Colonic mucosa (tissue), 4 donors: ENCODE data around the gene SCARF1. TPM values are rescaled to one million over a fixed set of nuclear protein-coding genes. Genes with fewer than 3 reads are reported as not detected.

Experiments
- DNase-seq: peaks from one replicate; pipeline ENCODE4 v3.0.0-alpha.2; 2020
- H3K27ac ChIP-seq: fragments of 200-600 bp; one replicate; pipeline ENCODE4 v1.8.0; 2021
- H3K27me3 ChIP-seq: fragments of 200-600 bp; one replicate; pipeline ENCODE4 v1.8.0; 2021
- H3K36me3 ChIP-seq: fragments of 200-600 bp; one replicate; pipeline ENCODE4 v1.8.0; 2021
- H3K4me1 ChIP-seq: fragments of 200-600 bp; one replicate; pipeline ENCODE4 v1.8.0; 2021; ENCODE audit warnings: mild to moderate bottlenecking
- H3K4me3 ChIP-seq: fragments of 200-600 bp; one replicate; pipeline ENCODE4 v1.8.0; 2021
- H3K9ac ChIP-seq, 2 donors: one replicate each; pipeline ENCODE4 v1.7.0; 2013; ENCODE audit warnings: control low read depth in 2 of 2, low read depth in 2 of 2, low read length in 2 of 2
- H3K9me3 ChIP-seq: fragments of 200-600 bp; one replicate; pipeline ENCODE4 v1.8.0; 2021
- CTCF ChIP-seq: fragments of 200-600 bp; IDR thresholded peaks from one replicate; pipeline ENCODE4 v1.8.0; 2022; ENCODE audit warnings: antibody characterized with exemption, mild to moderate bottlenecking
- intact Hi-C: fragments of 100-400 bp; cut with DNase I; formaldehyde crosslinking; loops from one replicate; pipeline ENCODE4 v1.14.1; 2022
- total RNA-seq, 2 donors: library from RNA; stranded (reverse); fragmentation: NEBNext Ultra II Directional in 1 of 2; extraction: Animal tissue kit (Norgen Biotek cat#: 25700) in 1 of 2; gene quantifications; one replicate each; pipeline ENCODE4 v1.2.1, GENCODE V29; 2021
- donor health status: healthy.
- donor health status: DM: no; HTN: no; CAD: no.
- donor health status: DM: no; HTN: no; CAD: no.

SCARF1 gene
- total RNA-seq, 2 donors from 2014 or later: 6.3 to 7.7 TPM

GRCh38 chr17:1620486-1620885, 25.0 kb downstream of the SCARF1 start:
- no peak for DNase-seq
- intact Hi-C loops: no loop called here
- TF ChIP-seq CTCF: no peak
- Histone ChIP-seq H3K9me3 (no peaks in the 10 kb centered on the region), H3K4me1 (peaks cover 7% of the 10 kb centered on the region), H3K36me3 (no peaks in the 10 kb centered on the region), H3K27me3 (no peaks in the 10 kb centered on the region), H3K9ac (no peak overlapping the region), H3K27ac (no peak overlapping the region), H3K4me3 (no peak overlapping the region)

DNA sequence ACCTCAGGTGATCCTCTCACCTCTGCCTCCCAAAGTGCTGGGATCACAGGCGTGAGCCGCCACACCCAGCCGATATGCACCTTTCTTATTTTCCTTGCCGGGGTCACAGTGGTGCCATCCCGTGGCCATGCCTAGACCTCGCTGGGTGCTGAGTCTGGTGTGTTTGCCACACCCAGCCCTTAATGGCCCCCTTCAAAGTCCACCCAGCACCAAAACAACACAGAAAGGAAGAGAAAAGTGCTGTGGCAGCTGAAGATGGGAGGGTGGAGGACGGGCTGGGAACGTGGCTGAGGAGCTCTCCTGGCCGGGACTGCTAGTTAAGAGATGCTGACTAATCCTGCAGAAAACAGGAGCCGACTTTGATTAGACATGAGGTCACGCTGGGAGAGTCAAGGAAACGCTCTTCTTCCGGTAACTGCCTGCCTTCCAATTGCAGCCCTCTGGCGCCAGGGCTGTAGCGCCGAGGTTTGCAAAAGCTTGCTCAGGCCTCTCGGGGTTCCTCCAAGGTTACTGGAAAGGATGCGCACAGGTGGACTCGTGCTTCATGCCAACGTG, 27.8 kb downstream of the SCARF1 start:
- Histone ChIP-seq H3K36me3 (no peaks in the 10 kb centered on the region), H3K4me1 (peaks cover 7% of the 10 kb centered on the region), H3K4me3 (no peak overlapping the region), H3K27me3 (no peaks in the 10 kb centered on the region), H3K27ac (peak overlapping the region; percentile 83), H3K9ac (peak overlapping the region in 1 of 2 donors; percentile 23), H3K9me3 (no peaks in the 10 kb centered on the region)
- DNase-seq: peak; percentile 85
- TF ChIP-seq CTCF: no peak
- intact Hi-C loops: no loop called here

- DNase-seq: no peak
- Histone ChIP-seq H3K27ac (no peak overlapping the region), H3K4me3 (no peak overlapping the region), H3K4me1 (peaks cover 7% of the 10 kb centered on the region), H3K36me3 (no peaks in the 10 kb centered on the region), H3K9ac (no peak overlapping the region), H3K27me3 (no peaks in the 10 kb centered on the region), H3K9me3 (no peaks in the 10 kb centered on the region)
- intact Hi-C loops: no loop called here
- TF ChIP-seq CTCF: no peak
Measured at GRCh38 chr17:1616101-1616500, 29.4 kb downstream of the SCARF1 start.

- TF ChIP-seq CTCF: no peak
- Histone ChIP-seq H3K4me3 (no peak overlapping the region), H3K9me3 (no peaks in the 10 kb centered on the region), H3K36me3 (no peaks in the 10 kb centered on the region), H3K9ac (no peak overlapping the region), H3K27me3 (no peaks in the 10 kb centered on the region), H3K27ac (no peak overlapping the region), H3K4me1 (no peaks in the 10 kb centered on the region)
- intact Hi-C loops: no loop called here
- DNase-seq: no peak
Measured at GRCh38 chr17:1612400-1612799, 33.1 kb downstream of the SCARF1 start.

GRCh38 chr17:1611715-1612114, 33.8 kb downstream of the SCARF1 start:
- no peak overlapping the region for H3K9ac ChIP-seq
- no peak overlapping the region for H3K4me3 ChIP-seq
- DNase-seq: no peak
- TF ChIP-seq CTCF: no peak
- H3K27ac ChIP-seq: no peak overlapping the region
- intact Hi-C loops: no loop called here
- no peaks in the 10 kb centered on the region for H3K4me1 ChIP-seq
- H3K36me3 ChIP-seq: no peaks in the 10 kb centered on the region
- H3K9me3 ChIP-seq: no peaks in the 10 kb centered on the region
- no peaks in the 10 kb centered on the region for H3K27me3 ChIP-seq
